Measurements from ENCODE around the gene PALD1. TPM values are rescaled to one million over a fixed set of nuclear protein-coding genes. Genes with fewer than 3 reads are reported as not detected.
"Not testable (repeated sequence)": the region's sequence is repeated elsewhere in the genome, so short reads cannot be mapped to it uniquely, and the experiment has no call there.

The PALD1 gene
- total RNA-seq, 1 donor from 2014 or later: 11.0 TPM

DNA sequence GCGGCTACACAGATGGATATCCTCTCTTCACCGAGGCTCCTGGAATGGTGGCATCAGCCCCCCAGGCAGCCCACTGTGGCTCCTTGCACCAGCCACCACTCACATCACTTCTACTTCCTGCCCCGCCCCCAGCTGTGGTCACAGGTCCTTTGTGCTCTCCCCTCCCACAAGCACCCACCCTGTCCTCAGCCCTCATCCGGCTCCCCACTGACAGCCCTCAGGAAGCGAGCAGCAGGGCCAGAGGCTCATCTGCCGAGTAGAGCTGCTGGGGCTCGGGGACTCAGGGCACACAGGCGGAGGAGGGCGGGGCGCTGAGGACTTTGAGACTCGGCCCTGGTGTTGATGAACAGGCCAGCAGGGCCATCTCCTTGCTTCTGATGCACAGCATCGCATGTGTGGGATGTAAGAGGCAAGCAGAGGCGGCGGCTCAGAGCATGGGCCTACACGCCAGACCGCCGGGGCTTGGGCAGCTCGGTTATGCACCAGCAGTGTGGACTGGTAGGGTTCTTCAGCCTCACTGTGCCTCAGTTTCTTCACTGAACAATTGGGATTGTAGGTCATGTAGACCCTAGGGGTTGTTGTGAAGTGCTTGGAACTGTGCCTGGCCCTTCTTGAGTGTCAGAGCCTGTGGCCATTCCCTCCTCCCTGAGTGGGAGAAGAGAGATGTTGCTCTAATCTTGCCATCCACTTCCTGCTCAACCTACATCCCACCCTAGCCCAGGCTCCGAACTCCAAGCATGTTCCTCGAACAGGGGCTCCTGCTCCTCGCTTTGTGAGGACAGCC, 124.3 kb downstream of the PALD1 start, which contains the start of gene PRF1:
TSS of gene PRF1 (minus strand) at position 77 of the 784 bp plus-strand sequence. CDS start 1,839 bp downstream, outside the sequence.
- no peak for DNase-seq (ENCODE audit: low spot score)

DNA sequence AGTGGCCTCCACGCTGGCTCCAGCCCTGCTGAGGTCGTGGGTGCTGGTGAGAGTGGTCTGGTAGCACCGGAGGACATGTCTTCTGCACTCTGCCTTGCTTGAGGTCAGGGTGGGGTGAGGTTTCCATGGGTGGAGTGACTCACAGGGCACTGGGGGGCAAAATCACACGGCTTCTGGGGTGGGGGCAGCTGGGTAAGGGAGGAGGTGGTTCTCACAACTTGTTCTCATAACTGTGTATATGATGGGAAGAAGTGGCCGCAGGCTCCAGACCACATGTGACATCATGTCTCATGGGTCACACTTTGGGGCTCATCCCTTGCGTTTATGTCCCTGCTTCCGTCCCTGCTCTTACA, 124.9 kb downstream of the PALD1 start:
- DNase-seq (ENCODE audit: low spot score): no peak

DNA sequence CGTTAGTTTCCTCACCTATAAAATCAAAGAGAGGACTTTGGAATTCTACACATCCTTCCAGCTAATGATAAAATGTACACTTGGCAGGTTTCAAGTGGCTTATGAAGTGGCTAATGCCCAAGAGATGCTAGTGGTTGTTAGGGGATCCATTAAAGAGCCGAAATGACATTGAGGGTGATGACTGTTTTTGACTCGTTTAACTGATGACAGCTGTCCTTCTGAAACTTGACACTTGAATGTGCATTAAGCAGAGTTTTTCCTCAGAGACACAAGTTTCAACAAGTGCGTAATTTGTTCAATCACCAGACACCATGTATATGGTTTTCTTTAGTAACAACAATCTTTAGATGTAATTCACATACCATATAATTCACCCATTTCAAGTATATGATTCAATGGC, 125.5 kb downstream of the PALD1 start:
- DNase-seq (ENCODE audit: low spot score): no peak

DNA sequence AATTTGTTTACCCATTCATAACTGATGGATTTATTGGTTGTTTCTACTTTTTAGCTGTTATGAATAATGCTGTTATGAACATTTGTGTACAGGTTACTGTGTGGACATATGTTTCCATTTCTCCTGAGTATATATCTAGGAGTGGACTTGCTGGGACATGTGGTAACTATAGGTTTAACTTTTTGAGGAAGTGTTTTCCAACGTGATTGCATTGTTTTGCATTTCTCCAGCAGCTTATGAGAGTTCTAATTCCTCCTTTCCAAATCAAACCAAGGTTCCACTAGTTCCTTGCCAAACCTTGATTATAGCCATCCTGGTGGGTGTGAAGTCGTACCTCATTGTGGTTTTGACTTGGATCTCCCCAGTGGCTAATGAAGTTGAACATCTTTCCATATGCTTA, 126.6 kb downstream of the PALD1 start:
- no peak for DNase-seq (ENCODE audit: low spot score)

DNA sequence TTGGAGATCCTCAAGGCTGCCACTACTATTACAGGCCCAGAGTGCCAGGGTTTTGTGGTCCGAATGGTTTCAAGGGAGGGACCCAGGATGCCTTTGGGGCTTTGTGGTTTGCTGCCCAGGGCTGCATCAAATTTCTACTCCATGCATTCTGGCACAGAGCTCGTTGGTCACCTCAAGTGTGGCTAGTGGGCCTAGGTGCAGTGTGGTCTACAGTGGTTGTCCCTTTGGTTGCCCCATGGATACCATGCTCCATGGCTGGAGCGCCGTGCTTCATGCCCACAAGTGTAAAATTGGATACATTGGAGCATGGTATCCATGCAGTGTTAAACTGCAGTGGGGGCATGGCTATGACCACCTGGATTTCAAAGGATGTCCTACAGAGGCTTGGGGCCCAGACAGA, 129.4 kb downstream of the PALD1 start:
- DNase-seq (ENCODE audit: low spot score): no peak

DNA sequence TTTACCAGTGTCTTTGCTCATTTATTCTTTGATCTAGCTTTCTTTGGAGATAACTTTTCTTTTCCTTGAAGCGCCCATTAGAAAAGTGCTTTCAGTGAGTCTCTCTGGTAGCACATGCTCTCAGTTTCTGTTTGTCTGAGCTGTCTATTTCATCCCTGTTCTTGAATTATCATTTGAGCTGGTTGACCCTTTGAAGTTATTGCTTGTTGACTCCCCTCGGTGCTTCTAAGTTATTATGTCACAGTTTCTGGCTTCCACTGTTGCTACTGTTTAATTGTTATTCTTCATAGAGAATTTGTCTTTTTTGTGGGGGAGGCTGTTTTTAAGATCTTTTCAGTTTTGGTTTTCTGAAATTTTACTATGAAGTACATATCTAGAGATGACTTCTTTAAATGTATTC, 135.4 kb downstream of the PALD1 start:
- DNase-seq (ENCODE audit: low spot score): no peak

DNA sequence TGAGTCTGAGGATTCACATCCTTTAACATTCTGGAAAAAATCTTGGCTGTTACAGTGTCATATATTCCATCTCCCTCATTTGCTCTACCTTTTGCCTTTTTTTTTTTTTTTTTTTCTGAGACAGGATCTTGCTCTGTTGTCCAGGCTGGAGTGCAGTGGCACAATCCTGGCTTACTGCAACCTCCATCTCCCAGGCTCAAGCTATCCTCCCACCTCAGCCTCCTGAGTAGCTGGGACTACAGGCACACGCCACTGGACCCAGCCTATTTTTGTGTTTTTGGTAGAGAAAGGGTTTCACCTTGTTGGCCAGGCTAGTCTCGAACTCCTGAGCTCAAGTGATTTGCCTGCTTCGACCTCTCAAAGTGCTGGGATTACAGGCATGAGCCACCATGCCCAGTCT, 135.8 kb downstream of the PALD1 start:
- not testable (repeated sequence) for DNase-seq (ENCODE audit: low spot score)

DNA sequence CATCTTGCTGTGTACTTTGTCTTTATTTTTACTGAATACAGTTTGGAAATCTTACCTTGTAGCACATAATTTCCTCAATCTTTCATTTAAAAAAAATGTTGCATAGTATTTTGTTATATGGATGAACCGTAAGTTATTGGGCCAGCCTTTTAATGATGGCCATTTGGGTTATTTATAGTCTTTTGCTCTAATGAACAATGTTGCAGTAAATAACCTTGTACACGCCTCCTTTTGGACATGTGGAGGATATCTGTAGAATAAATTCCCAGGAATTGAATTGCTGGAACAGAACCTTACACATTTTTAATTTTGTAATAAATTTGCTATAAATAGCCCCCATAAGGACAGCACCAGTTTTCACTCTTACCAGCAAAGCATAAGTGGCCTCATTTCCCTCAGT, 136.6 kb downstream of the PALD1 start:
- no peak for DNase-seq (ENCODE audit: low spot score)

DNA sequence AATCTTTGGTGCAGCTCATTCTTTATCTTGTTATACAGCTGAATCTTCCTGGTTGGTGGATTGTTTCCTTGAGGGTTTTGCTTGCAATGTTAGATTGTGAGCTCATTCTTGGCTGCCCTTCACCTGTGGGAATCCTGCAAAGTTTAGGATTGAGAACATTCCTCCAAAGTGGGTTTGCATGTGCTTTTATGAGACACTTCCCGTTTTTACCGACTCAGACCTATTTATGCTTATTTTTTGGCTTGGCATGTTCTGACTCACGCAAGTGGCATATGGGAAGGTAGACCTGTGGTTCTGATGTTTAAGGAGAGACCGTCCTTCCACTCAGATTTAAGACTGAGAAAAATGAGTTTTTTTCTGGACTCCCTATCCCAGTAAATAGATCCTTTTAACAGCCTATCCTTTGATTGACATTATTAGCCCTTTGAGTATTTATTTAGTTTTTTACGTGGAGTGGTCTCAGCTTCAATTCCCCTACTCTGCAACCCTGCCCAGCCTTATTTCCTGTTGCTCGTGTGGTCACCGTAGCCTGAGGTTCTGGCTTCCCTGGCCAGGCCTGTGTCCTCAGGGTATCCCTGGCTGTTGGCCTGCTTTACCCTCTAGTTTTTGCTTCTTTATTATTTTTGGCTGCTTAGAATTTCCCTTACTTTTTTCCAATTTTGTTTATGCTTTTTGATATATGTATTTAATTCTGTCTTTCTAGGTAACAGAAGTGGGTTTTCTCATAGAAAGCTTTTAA, 137.4 kb downstream of the PALD1 start:
- DNase-seq (ENCODE audit: low spot score): no peak

DNA sequence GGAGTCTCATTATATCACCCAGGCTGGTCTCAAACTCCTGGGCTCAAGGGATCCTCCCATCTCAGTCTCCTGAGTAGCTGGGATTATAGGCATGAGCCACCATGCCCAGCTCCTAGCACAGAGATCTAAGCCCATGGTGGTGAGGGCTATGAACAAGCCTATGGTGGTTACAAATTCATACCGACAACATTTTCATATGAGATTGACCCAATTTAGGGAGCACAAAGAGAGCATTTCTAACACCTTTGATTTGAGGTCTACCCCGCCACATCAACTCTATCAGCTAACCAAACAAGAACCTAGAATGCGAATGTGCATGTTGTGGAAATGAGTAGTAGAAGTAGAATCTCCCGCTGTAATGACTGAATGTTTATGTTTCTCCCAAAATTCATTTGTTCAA, 138.2 kb downstream of the PALD1 start:
- no peak for DNase-seq (ENCODE audit: low spot score)

Other genes with a start within 250 kb of the PALD1 start
- gene PPA1, start 245.3 kb upstream of the PALD1 start, total RNA-seq: 125 TPM
- 0.05 TPM for gene NPFFR1, start 194.8 kb upstream of the PALD1 start, total RNA-seq
- gene LRRC20, start 96.1 kb upstream of the PALD1 start, total RNA-seq: 5.4 TPM
- gene EIF4EBP2, start 74.6 kb upstream of the PALD1 start, total RNA-seq: 81.6 TPM
- not detected for gene NODAL, start 37.1 kb upstream of the PALD1 start, total RNA-seq
- gene PRF1, start 124.0 kb downstream of the PALD1 start, total RNA-seq: 4.1 TPM
- 2.1 TPM for gene ADAMTS14, start 193.7 kb downstream of the PALD1 start, total RNA-seq

All from ureter (tissue), 1 donor.